ENCODE results near the gene RHOBTB1.

GRCh38 chr10:60827791-60828488, 116.0 kb downstream of the RHOBTB1 start:
- TF ChIP-seq CTCF (conservative IDR thresholded peaks at IDR 0.05; ENCODE audit: low read length) (no peak), EZH2phosphoT487 (IDR thresholded peaks at IDR 0.05; ENCODE audit: borderline replicate concordance, low read depth, low read length) (no peak)

Measured in OCI-LY7 (cell line).